ENCODE measurements around the gene C19orf53. TPM values are rescaled to one million over a fixed set of nuclear protein-coding genes. Genes with fewer than 3 reads are reported as not detected.

The C19orf53 gene
- total RNA-seq, 4 donors from 2014 or later: 71.3 to 148 (median 84.3) TPM

DNA sequence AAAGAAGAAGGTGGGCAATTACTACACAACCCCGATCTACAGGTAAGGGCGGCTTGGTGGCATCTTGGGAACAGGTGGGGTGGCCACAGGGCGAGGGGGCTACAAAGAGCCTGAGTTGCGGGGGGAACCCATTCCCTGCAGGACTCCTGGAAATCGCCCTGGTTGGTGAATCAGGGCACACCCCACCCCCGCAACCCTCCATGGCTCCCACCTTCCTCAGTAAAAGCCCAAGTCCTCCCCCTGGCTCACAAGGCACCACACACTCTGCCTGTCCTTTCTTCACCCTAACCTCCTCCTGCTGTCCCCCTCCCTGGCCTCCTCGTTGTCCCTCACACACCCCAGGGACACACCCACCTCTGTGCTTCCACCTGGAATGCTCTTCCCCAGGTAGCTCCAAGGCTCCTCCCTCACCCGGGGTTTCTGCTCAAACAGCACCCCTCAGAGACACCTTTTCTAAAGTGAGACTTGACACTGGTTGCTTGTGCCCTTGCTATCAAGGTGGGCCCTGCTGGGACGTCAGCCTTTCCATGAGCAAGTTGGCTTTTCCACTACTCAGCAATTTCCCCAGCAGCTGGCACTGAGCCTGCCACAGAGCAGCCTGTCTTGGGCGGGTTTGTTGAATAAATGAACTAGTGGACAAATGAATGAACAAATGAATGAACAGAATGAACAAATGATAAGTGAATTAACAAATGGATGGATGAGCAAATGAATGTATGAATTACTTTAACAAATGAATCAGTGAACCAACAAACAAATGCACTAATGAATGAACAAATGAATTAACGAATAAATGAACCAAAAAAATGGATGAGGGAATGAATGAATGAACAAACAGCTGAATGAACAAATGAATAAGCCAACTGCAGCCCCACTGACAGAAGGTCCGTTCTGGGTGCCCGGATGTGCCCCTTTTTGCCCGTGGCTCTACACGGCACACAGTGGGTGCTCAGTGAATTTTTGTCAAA, 16.2 kb upstream of the C19orf53 start:
- Histone ChIP-seq H3K36me3 (peaks cover 3 to 98% (median 3%) of the 10 kb centered on the region in 3 donors), H3K9me3 (no peaks in the 10 kb centered on the region), H3K4me1 (no peaks in the 10 kb centered on the region), H3K4me3 (no peak overlapping the region), H3K27me3 (no peaks in the 10 kb centered on the region), H3K27ac (no peak overlapping the region)
- no peak for DNase-seq
- no peak for TF ChIP-seq POLR2A (IDR thresholded peaks at IDR 0.05)
- TF ChIP-seq, protein P1, sequence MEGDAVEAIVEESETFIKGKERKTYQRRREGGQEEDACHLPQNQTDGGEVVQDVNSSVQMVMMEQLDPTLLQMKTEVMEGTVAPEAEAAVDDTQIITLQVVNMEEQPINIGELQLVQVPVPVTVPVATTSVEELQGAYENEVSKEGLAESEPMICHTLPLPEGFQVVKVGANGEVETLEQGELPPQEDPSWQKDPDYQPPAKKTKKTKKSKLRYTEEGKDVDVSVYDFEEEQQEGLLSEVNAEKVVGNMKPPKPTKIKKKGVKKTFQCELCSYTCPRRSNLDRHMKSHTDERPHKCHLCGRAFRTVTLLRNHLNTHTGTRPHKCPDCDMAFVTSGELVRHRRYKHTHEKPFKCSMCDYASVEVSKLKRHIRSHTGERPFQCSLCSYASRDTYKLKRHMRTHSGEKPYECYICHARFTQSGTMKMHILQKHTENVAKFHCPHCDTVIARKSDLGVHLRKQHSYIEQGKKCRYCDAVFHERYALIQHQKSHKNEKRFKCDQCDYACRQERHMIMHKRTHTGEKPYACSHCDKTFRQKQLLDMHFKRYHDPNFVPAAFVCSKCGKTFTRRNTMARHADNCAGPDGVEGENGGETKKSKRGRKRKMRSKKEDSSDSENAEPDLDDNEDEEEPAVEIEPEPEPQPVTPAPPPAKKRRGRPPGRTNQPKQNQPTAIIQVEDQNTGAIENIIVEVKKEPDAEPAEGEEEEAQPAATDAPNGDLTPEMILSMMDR (IDR thresholded peaks at IDR 0.05): no peak

DNA sequence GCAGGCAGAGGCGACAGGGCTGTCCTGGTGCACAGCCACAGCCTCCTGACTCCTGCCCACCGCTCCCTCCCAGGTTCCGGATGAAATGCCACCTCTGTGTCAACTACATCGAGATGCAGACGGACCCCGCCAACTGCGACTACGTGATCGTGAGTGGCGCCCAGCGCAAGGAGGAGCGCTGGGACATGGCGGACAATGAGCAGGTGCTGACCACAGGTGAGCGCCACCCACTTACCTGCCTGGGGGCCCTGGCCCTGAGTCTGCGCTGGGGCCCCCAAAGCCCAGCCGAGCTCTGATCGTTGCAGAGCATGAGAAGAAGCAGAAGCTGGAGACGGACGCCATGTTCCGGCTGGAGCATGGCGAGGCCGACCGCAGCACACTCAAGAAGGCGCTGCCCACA, 15.5 kb upstream of the C19orf53 start:
- H3K4me1 ChIP-seq: peaks cover 0 to 5% (median 0%) of the 10 kb centered on the region in 4 donors
- DNase-seq: no peak
- no peak for TF ChIP-seq POLR2A (IDR thresholded peaks at IDR 0.05)
- TF ChIP-seq, protein P1 (IDR thresholded peaks at IDR 0.05): no peak
- peaks cover 3 to 96% (median 3%) of the 10 kb centered on the region in 3 donors for H3K36me3 ChIP-seq
- H3K27me3 ChIP-seq: no peaks in the 10 kb centered on the region
- no peak overlapping the region for H3K27ac ChIP-seq
- H3K9me3 ChIP-seq: no peaks in the 10 kb centered on the region
- H3K4me3 ChIP-seq: no peak overlapping the region

DNA sequence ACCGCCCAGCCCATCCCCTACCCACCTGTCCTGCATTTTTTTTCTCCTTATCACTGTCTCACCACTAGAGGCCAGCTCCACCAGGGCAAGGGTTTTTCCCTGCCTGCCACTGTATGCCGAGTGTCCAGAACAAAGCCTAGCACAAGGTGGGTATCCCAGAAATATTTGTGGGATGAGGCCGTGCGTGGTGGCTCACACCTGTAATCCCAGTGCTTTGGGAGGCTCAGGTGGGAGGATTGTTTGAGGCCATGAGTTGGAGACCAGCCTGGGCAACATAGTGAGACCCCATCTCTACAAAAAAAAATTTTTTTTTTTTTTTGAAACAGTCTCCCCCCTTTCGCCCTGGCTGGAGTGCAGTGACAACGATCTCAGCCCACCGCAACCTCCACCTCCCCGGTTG, 12.8 kb upstream of the C19orf53 start:
- Histone ChIP-seq H3K36me3 (peaks cover 0 to 70% (median 0%) of the 10 kb centered on the region in 3 donors), H3K4me1 (peaks cover 0 to 14% (median 2%) of the 10 kb centered on the region in 4 donors), H3K27me3 (no peaks in the 10 kb centered on the region), H3K9me3 (no peaks in the 10 kb centered on the region), H3K27ac (no peak overlapping the region), H3K4me3 (no peak overlapping the region)
- no peak for DNase-seq
- no peak for TF ChIP-seq POLR2A (IDR thresholded peaks at IDR 0.05)
- TF ChIP-seq, protein P1 (IDR thresholded peaks at IDR 0.05): peak in 1 of 6 experiments; percentile 5

DNA sequence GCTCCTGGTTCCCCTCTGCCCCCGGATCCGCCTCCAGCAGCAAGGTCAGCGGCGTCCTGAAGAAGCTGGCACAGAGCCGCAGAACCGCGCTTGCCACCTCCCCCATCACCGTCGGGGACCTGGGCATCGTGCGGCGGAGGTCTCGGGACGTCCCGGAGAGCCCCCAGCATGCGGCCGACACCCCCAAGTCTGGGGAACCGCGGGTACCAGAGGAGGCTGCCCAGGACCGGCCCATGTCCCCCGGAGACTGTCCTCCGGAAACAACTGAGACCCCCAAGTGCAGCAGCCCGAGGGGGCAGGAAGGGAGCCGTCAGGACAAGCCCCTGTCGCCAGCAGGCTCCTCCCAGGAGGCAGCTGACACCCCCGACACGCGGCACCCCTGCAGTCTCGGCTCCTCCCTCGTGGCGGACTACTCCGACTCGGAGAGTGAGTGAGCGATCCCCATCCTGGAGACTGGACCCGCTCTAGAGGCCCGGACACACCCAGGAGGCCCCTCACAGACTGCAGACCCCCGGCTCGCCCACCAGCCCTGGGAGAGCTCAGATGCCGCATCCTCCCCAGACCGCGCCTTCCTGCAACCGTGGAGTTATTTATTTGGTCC, 11.5 kb upstream of the C19orf53 start:
- TF ChIP-seq, protein P1 (IDR thresholded peaks at IDR 0.05): no peak
- TF ChIP-seq POLR2A (IDR thresholded peaks at IDR 0.05): no peak
- no peak for DNase-seq
- H3K36me3 ChIP-seq: peaks cover 0 to 57% (median 0%) of the 10 kb centered on the region in 3 donors
- H3K9me3 ChIP-seq: no peaks in the 10 kb centered on the region
- H3K27ac ChIP-seq: no peak overlapping the region
- no peaks in the 10 kb centered on the region for H3K27me3 ChIP-seq
- H3K4me1 ChIP-seq: peaks cover 0 to 14% (median 2%) of the 10 kb centered on the region in 4 donors
- no peak overlapping the region for H3K4me3 ChIP-seq

DNA sequence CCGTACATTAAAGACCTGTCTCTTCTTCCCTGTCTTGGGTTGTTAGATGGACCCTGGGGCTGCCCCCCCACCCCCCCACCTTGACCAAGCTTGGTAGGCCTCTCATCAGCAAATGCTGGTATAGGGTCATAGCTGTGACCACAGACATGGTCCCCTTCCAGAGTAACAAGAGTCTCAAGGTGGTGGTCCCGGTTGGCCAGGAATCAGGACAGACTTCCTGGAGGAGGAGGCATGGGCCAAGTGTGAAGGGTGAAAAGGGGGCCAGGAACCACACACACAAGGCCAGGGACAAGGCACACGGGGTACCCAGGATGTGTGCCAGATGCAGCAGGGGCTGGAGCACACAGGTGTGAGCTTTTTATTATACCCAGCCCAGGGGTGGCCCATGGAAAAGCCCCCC, 11.0 kb upstream of the C19orf53 start:
- Histone ChIP-seq H3K9me3 (no peaks in the 10 kb centered on the region), H3K4me1 (peaks cover 0 to 14% (median 2%) of the 10 kb centered on the region in 4 donors), H3K36me3 (peaks cover 0 to 55% (median 0%) of the 10 kb centered on the region in 3 donors), H3K27ac (no peak overlapping the region), H3K27me3 (no peaks in the 10 kb centered on the region), H3K4me3 (no peak overlapping the region)
- TF ChIP-seq, protein P1 (IDR thresholded peaks at IDR 0.05): no peak
- no peak for TF ChIP-seq POLR2A (IDR thresholded peaks at IDR 0.05)
- no peak for DNase-seq

Measured in Peyer's patch (tissue), 4 donors.